T-cell (primary cell): ENCODE measurements around the gene RXRA. TPM values are rescaled to one million over a fixed set of nuclear protein-coding genes. Genes with fewer than 3 reads are reported as not detected.

Source experiments
- ATAC-seq, 4 experiments: fragments of 200-7000 bp in 3 of 4; fragments of 150-1000 bp in 1 of 4; cut with Tn5 transposase; replicated peaks in 1 of 4; 1 replicate in 3 of 4; 2 replicates in 1 of 4; pipeline ENCODE4 v1.10.0; 2021; ENCODE audit warnings: moderate library complexity in 3 of 4, mild to moderate bottlenecking in 2 of 4, moderate number of reproducible peaks in 1 of 4
- CTCF ChIA-PET, 2 donors: fragments of 300-600 bp; sonication (Branson Sonifier 250); formaldehyde crosslinking; loops; one replicate each; lab custom pipeline; 2022; ENCODE audit warnings: antibody characterized with exemption in 2 of 2; lab: Charles Lee
- POLR2A ChIA-PET, 2 donors: fragments of 300-600 bp; sonication (Branson Sonifier 250); formaldehyde crosslinking; loops; one replicate each; lab custom pipeline; 2022; ENCODE audit warnings: antibody characterized with exemption in 2 of 2; lab: Charles Lee
- DNase-seq, 35 experiments: peaks; one replicate each; pipeline versions ENCODE4 v3.0.0 to v3.0.0-alpha.2; 2013 to 2023
- H3K27ac ChIP-seq: one replicate; pipeline ENCODE4 v1.5.1; 2013; ENCODE audit warnings: low read length
- H3K27me3 ChIP-seq, 2 experiments: replicated peaks in 1 of 2; 1 replicate in 1 of 2; 2 replicates in 1 of 2; pipeline versions ENCODE4 v1.6.1 to v1.7.0; 2013; ENCODE audit warnings: low read length in 1 of 2, mixed read lengths in 1 of 2; ENCODE audit not compliant: control insufficient read depth in 2 of 2, insufficient read depth in 2 of 2; ENCODE audit errors: extremely low read depth in 1 of 2
- H3K36me3 ChIP-seq, 2 donors: 1 replicate in 1 of 2; 2 replicates in 1 of 2; pipeline versions ENCODE4 v1.6.1 to v1.7.0; 2013; ENCODE audit warnings: low read length in 1 of 2; ENCODE audit not compliant: control insufficient read depth in 2 of 2, insufficient read depth in 1 of 2; ENCODE audit errors: extremely low read depth in 1 of 2
- H3K4me1 ChIP-seq, 2 experiments: 1 replicate in 1 of 2; 2 replicates in 1 of 2; pipeline versions ENCODE4 v1.6.1 to v1.7.0; 2013; ENCODE audit warnings: low read length in 2 of 2, mixed read lengths in 1 of 2; ENCODE audit not compliant: insufficient read depth in 2 of 2, control insufficient read depth in 1 of 2; ENCODE audit errors: extremely low read depth in 1 of 2
- H3K4me3 ChIP-seq, 2 donors: 1 replicate in 1 of 2; 2 replicates in 1 of 2; pipeline versions ENCODE4 v1.5.1 to v1.7.0; 2013; ENCODE audit warnings: mild to moderate bottlenecking in 2 of 2, low read length in 1 of 2, moderate library complexity in 1 of 2; ENCODE audit not compliant: control insufficient read depth in 1 of 2; ENCODE audit errors: extremely low read depth in 1 of 2
- H3K9me3 ChIP-seq: 2 replicates; pipeline ENCODE4 v1.7.0; 2013
- H3K27ac Mint-ChIP-seq, 2 donors: one replicate each; pipeline ENCODE4 v1.8.0; 2020 to 2021; ENCODE audit warnings: mild to moderate bottlenecking in 2 of 2, mixed read lengths in 2 of 2
- H3K27me3 Mint-ChIP-seq, 2 donors: one replicate each; pipeline ENCODE4 v1.8.0; 2021 to 2022; ENCODE audit warnings: mixed read lengths in 2 of 2
- H3K36me3 Mint-ChIP-seq: one replicate; pipeline ENCODE4 v1.8.0; 2021; ENCODE audit warnings: mixed read lengths
- H3K4me1 Mint-ChIP-seq, 3 donors: one replicate each; pipeline ENCODE4 v1.8.0; 2020 to 2022; ENCODE audit warnings: mixed read lengths in 3 of 3, mild to moderate bottlenecking in 1 of 3
- H3K4me3 Mint-ChIP-seq, 3 donors: one replicate each; pipeline ENCODE4 v1.8.0; 2020 to 2022; ENCODE audit warnings: mild to moderate bottlenecking in 3 of 3, mixed read lengths in 3 of 3, moderate library complexity in 3 of 3
- H3K9me3 Mint-ChIP-seq, 3 donors: one replicate each; pipeline ENCODE4 v1.8.0; 2020 to 2022; ENCODE audit warnings: mixed read lengths in 3 of 3
- WGBS: methylation state at CpG from one replicate; pipeline ENCODE4 v1.1.5; 2013; ENCODE audit warnings: missing lambda C conversion rate; ENCODE audit not compliant: insufficient coverage; 5-methylcytosine and 5-hydroxymethylcytosine counted together
- total RNA-seq, 35 experiments: library from RNA in 6 of 35; stranded (reverse) in 6 of 35; fragments of 120-200 nt in 1 of 35; gene quantifications; one replicate each; pipeline versions ENCODE4 v1.2.1 to v1.2.4 and lab custom pipeline; 2013 to 2026

RXRA gene
- total RNA-seq, 5 donors from 2014 or later (not counting 1 experiment from before 2014, with no cell fraction given) = 5.6 to 17.7 (median 14.5) TPM

DNA sequence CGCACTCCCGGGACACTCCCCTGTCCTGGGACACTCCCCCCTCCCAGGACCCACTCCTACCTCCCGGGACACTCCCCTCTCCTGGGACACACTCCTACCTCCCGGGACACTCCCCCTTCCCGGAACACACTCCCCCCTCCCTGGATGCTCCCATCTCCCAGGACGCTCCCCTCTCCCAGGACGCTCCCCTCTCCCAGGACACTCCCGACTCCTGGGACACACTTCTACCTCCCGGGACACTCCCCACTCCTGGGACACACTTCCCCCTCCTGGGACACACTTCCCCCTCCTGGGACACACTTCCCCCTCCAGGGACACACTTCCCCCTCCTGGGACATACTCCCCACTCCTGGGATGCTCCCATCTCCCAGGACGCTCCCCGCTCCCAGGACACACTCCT lies 95.6 kb downstream of the RXRA start:
- H3K27ac Mint-ChIP-seq = no peak overlapping the region
- H3K27me3 Mint-ChIP-seq = no peaks in the 10 kb centered on the region
- WGBS = 96% methylated on average over 10 of the region's 11 CpGs
- no peak overlapping the region for H3K4me3 Mint-ChIP-seq
- H3K4me1 ChIP-seq = no peaks in the 10 kb centered on the region
- no peaks in the 10 kb centered on the region for H3K36me3 Mint-ChIP-seq
- DNase-seq = no peak
- H3K4me1 Mint-ChIP-seq = no peaks in the 10 kb centered on the region
- POLR2A ChIA-PET = no interaction called here
- no peaks in the 10 kb centered on the region for H3K27me3 ChIP-seq
- no peak for ATAC-seq
- H3K27ac ChIP-seq = no peak overlapping the region
- peaks cover 5 to 8% of the 10 kb centered on the region in 2 donors for H3K36me3 ChIP-seq
- CTCF ChIA-PET = no interaction called here
- no peak overlapping the region for H3K4me3 ChIP-seq
- no peaks in the 10 kb centered on the region for H3K9me3 ChIP-seq
- H3K9me3 Mint-ChIP-seq = no peaks in the 10 kb centered on the region

DNA sequence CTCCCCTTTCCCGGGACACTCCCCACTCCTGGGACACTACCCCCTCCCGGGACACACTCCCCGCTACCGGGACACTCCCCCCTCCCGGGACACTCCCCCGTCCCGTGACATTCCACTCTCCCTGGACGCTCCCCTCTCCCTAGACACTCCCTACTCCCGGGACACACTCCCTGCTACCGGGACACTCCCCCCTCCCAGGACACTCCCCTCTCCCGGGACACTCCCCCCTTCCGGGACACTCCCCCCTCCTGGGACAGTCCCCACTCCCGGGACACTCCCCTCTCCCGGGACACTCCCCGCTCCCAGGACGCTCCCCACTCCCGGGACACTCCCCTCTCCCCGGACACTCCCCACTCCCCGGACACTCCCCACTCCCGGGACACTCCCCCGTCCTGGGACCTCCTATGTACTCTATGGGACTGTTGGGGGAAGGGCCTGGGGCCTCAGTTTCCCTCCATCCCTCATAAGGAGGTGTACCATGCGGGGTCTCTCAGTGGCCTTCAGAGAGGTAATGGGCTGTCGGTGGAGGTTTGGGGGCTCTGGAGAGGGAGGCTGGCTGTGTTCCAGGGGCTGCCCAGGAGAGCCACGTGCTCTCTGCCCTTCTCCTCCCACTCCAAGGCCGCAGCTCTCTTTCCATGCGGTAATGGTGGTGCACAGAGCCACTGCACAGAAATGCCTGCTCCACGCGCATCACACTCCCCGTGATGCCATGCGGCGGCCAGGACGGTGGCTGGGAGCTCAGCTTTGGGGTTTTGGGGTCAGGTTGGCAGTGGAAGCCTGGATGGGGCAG lies 96.2 kb downstream of the RXRA start:
- no peaks in the 10 kb centered on the region for H3K9me3 Mint-ChIP-seq
- Histone ChIP-seq H3K4me1 (no peaks in the 10 kb centered on the region), H3K9me3 (no peaks in the 10 kb centered on the region), H3K36me3 (peaks cover under 1 to 8% of the 10 kb centered on the region in 2 donors), H3K27me3 (no peaks in the 10 kb centered on the region), H3K4me3 (no peak overlapping the region), H3K27ac (no peak overlapping the region)
- WGBS = 91% methylated on average over 8 of the region's 32 CpGs
- H3K36me3 Mint-ChIP-seq = no peaks in the 10 kb centered on the region
- ChIA-PET CTCF (no interaction called here), POLR2A (no interaction called here)
- H3K4me3 Mint-ChIP-seq = no peak overlapping the region
- ATAC-seq (no peak), DNase-seq (no peak)
- no peaks in the 10 kb centered on the region for H3K27me3 Mint-ChIP-seq
- no peaks in the 10 kb centered on the region for H3K4me1 Mint-ChIP-seq
- H3K27ac Mint-ChIP-seq = no peak overlapping the region

DNA sequence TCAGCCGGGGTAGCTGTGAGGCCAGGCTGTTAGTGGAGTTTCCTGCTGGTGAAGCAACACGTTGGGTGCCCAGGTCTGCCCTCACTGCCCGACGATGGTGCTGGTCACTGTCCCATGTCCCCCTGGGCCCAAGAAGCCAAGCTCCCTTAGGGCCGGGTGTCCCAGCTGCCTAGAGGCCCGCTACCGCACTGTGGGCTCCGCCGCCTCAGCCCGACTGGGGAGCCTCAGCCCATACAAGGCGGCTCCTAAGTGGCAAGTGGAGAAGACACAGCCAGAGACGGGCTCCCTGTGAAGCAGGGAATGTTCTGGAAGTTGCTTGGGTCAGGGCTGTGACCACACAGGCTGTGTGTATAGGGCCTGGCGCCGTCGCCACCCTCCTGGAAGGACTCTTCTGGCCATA lies 96.9 kb downstream of the RXRA start:
- no peak overlapping the region for H3K4me3 ChIP-seq
- Mint-ChIP-seq H3K4me3 (no peak overlapping the region), H3K27ac (no peak overlapping the region), H3K27me3 (no peaks in the 10 kb centered on the region), H3K36me3 (no peaks in the 10 kb centered on the region), H3K9me3 (no peaks in the 10 kb centered on the region), H3K4me1 (no peaks in the 10 kb centered on the region)
- CTCF ChIA-PET = no interaction called here
- no peak for ATAC-seq
- H3K36me3 ChIP-seq = peaks cover 0 to 6% of the 10 kb centered on the region in 2 donors
- POLR2A ChIA-PET = no interaction called here
- 94% methylated on average over 11 of the region's 15 CpGs for WGBS
- H3K4me1 ChIP-seq = no peaks in the 10 kb centered on the region
- no peak for DNase-seq
- H3K27me3 ChIP-seq = no peaks in the 10 kb centered on the region
- no peaks in the 10 kb centered on the region for H3K9me3 ChIP-seq
- H3K27ac ChIP-seq = no peak overlapping the region

DNA sequence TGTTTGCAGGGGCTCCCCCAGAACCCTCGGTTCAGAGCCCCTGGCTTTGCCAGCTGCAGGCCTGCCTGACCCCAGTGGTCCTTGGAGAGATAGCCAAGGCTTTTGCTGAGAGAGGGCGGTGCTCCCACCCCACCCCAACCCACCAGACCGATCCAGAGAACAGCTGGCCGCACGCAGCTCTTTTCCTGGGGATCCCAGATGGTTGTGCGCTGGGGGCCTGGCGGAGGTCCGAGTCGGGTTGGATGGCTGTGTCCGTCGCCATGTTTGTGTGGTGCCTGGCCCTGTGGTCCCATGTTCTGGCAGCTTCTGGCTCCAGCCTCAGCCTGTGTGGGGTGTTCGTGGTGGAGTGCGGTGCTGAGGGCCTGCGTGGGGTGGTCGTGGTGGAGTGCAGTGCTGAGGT lies 97.5 kb downstream of the RXRA start:
- Mint-ChIP-seq H3K4me3 (no peak overlapping the region), H3K36me3 (no peaks in the 10 kb centered on the region), H3K9me3 (no peaks in the 10 kb centered on the region), H3K4me1 (no peaks in the 10 kb centered on the region), H3K27me3 (no peaks in the 10 kb centered on the region), H3K27ac (no peak overlapping the region)
- Histone ChIP-seq H3K27me3 (no peaks in the 10 kb centered on the region), H3K36me3 (peaks cover 0 to 6% of the 10 kb centered on the region in 2 donors), H3K27ac (no peak overlapping the region), H3K4me1 (no peaks in the 10 kb centered on the region), H3K9me3 (no peaks in the 10 kb centered on the region), H3K4me3 (no peak overlapping the region)
- 88% methylated on average over 11 of the region's 15 CpGs for WGBS
- no peak for DNase-seq
- ChIA-PET CTCF (no interaction called here), POLR2A (interaction anchor here in 1 of 2 donors (0.5 to 0.6 kb wide), 2 partner anchors 13 to 323 kb away, joined by 3 read pairs; no protein-coding TSS in a partner anchor)
- ATAC-seq = no peak

DNA sequence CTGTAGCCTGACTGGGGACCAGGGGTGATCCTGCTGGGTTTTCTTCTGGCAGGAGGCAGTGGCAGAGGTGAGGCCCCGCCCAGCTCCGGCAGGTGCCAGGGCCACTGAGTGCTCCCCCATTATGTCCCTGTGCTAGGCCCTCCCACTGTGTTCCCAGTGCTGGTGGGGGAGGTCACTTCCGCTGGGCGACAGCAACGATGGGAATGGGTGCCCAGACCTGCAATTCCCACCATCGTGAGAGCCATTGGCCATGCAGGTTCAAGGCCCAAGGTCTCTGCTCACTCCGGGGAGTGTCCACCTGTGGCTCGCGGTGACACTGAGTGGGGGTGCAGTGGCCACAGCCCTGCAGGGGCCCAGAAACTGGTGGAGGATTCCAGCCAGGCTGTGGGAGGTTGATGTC lies 98.6 kb downstream of the RXRA start:
- no peak for ATAC-seq
- H3K4me1 ChIP-seq = no peaks in the 10 kb centered on the region
- WGBS = 87% methylated on average over 7 of the region's 9 CpGs
- H3K36me3 Mint-ChIP-seq = peaks cover 3% of the 10 kb centered on the region
- H3K36me3 ChIP-seq = peaks cover 0 to 6% of the 10 kb centered on the region in 2 donors
- ChIA-PET POLR2A (no interaction called here), CTCF (no interaction called here)
- H3K9me3 ChIP-seq = no peaks in the 10 kb centered on the region
- no peaks in the 10 kb centered on the region for H3K27me3 Mint-ChIP-seq
- no peak overlapping the region for H3K4me3 ChIP-seq
- no peaks in the 10 kb centered on the region for H3K27me3 ChIP-seq
- no peak overlapping the region for H3K27ac ChIP-seq
- no peak overlapping the region for H3K27ac Mint-ChIP-seq
- DNase-seq = no peak
- H3K4me1 Mint-ChIP-seq = no peaks in the 10 kb centered on the region
- no peak overlapping the region for H3K4me3 Mint-ChIP-seq
- no peaks in the 10 kb centered on the region for H3K9me3 Mint-ChIP-seq

DNA sequence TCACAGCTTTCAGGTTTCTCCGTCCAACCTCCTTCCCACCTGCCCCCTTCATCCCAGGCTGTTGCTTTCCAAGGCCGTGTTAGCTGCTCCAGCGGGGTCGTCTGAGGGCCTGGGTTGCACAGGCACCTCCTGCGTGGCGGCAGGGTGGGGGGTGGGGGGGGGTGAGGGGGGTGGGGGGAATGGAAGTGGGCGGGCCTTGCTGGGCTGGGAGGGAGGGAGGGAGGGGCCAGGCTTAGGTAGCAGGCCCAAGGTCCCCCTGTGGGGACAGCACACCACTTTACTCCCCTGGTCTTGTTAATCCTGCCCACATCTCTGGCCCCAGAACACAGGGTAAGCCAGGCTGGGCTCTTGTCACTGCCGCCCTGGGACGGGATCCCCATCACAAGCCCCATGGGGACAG lies 99.1 kb downstream of the RXRA start:
- Histone ChIP-seq H3K36me3 (peaks cover 0 to 7% of the 10 kb centered on the region in 2 donors), H3K27ac (no peak overlapping the region), H3K4me1 (no peaks in the 10 kb centered on the region), H3K27me3 (no peaks in the 10 kb centered on the region), H3K4me3 (no peak overlapping the region), H3K9me3 (no peaks in the 10 kb centered on the region)
- ChIA-PET CTCF (no interaction called here), POLR2A (no interaction called here)
- H3K4me1 Mint-ChIP-seq = no peaks in the 10 kb centered on the region
- no peaks in the 10 kb centered on the region for H3K9me3 Mint-ChIP-seq
- no peaks in the 10 kb centered on the region for H3K27me3 Mint-ChIP-seq
- H3K4me3 Mint-ChIP-seq = no peak overlapping the region
- no peak overlapping the region for H3K27ac Mint-ChIP-seq
- DNase-seq (no peak), ATAC-seq (no peak)
- WGBS = no CpG with 5 or more reads among the region's 9 CpGs
- H3K36me3 Mint-ChIP-seq = peaks cover 3% of the 10 kb centered on the region
